Right cardiac atrium (tissue), 5 donors: ENCODE results near the gene LHX3. TPM values are rescaled to one million over a fixed set of nuclear protein-coding genes. Genes with fewer than 3 reads are reported as not detected.

Source experiments
- ATAC-seq, 2 donors: fragments of 200-7000 bp; cut with Tn5 transposase; one replicate each; pipeline versions ENCODE4 v1.8.0 to v1.9.1; 2020; ENCODE audit warnings: moderate library complexity in 2 of 2, mild to moderate bottlenecking in 1 of 2
- DNase-seq, 3 donors: peaks; one replicate each; pipeline ENCODE4 v3.0.0-alpha.2; 2020
- H3K27ac ChIP-seq: one replicate; pipeline ENCODE4 v1.5.1; 2013; ENCODE audit warnings: mild to moderate bottlenecking, low read length, control low read depth, moderate library complexity
- H3K27me3 ChIP-seq: one replicate; pipeline ENCODE4 v1.6.1; 2013; ENCODE audit not compliant: control insufficient read depth, insufficient read depth
- H3K4me1 ChIP-seq: one replicate; pipeline ENCODE4 v1.6.1; 2013; ENCODE audit warnings: low read length; ENCODE audit not compliant: control insufficient read depth, insufficient read depth
- H3K4me3 ChIP-seq: one replicate; pipeline ENCODE4 v1.5.1; 2013; ENCODE audit warnings: low read length, control low read depth
- H3K9me3 ChIP-seq: one replicate; pipeline ENCODE4 v1.6.1; 2013; ENCODE audit warnings: low read length; ENCODE audit not compliant: control insufficient read depth
- WGBS: extraction: QIAGEN DNeasy Blood & Tissue Kit; methylation state at CpG from one replicate; pipeline ENCODE4 v1.1.7; 2013; 5-methylcytosine and 5-hydroxymethylcytosine counted together
- intact Hi-C, 4 donors: fragments of 100-400 bp; cut with DNase I; formaldehyde crosslinking; loops; one replicate each; pipeline versions ENCODE4 v1.11.0 to v1.14.0; 2022 to 2023
- polyA plus RNA-seq: library from polyadenylated mRNA; stranded (reverse); fragments of 200-250 nt; gene quantifications from one replicate; pipeline ENCODE4 v1.2.3, GENCODE V29; 2013
- total RNA-seq, 4 donors: library from RNA; stranded (reverse); fragmentation: NEBNext Ultra II Directional; extraction: Animal tissue kit (Norgen Biotek cat#: 25700); gene quantifications; one replicate each; pipeline ENCODE4 v1.2.1, GENCODE V29; 2021
- donor health status: healthy with polysubstance abuse.
- donor health status: DM: no; HTN: yes; CAD: no.
- donor health status: DM: no; HTN: no; CAD: no.
- donor health status: DM: no; HTN: yes; CAD: no; lungs with severe emphysema.
- donor health status: DM: yes; HTN: yes; CAD: no.

The LHX3 gene
- total and polyA plus RNA-seq, 5 donors, result not detected

DNA sequence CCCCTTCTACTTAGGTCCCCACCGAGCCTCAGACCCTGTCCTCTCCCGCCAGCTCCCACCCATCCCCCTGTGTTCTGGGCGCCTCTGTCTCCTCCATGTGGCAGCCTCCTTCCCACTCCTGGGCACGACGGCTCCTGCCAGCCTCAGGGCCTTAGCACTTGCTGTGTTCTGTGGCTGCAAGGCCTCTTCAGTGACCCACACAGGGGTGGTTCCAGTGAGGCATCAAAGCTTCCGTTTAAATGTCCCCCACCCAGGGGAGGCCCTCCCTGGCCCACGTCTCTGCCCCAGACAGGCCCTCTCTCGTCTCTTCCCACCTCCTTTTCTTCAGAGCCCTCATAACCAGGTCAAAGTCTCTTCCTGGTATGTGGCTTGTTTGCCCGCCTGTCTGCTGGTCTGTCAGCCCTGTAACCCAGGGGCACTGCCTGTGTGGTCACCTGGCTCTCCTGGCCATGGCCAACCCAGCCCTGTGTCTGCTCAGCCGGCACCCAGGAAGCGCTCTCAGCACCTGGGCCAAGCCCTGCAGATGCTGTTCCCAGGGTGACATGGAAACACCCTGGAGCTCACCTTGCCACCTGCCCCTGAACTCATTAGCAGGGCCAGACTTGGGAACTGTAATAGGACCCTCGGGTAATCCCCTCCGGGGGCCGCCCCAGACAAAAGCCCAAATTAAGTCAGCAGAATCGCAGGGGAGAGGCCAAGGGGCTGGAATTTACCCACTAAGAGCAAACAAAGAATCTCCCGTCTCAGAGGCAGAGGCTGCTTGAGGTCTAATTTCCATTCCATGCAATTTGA lies 33.7 kb downstream of the LHX3 start:
- ATAC-seq, result peak in 1 of 2 donors; percentile 15
- Histone ChIP-seq H3K4me3 (no peak overlapping the region), H3K27me3 (no peaks in the 10 kb centered on the region), H3K4me1 (no peaks in the 10 kb centered on the region), H3K27ac (no peak overlapping the region), H3K9me3 (no peaks in the 10 kb centered on the region)
- DNase-seq, result peak; percentile 2 to 25 (median 7)
- intact Hi-C loops, result loop anchor here in 2 of 4 donors (5.0 to 10.0 kb wide), 2 partner anchors 111 to 114 kb away; no protein-coding TSS in a partner anchor
- WGBS, result 48% methylated on average over 16 of the region's 16 CpGs

- Histone ChIP-seq H3K9me3 (no peaks in the 10 kb centered on the region), H3K27ac (no peak overlapping the region), H3K27me3 (no peaks in the 10 kb centered on the region), H3K4me3 (no peak overlapping the region), H3K4me1 (no peaks in the 10 kb centered on the region)
- 46% methylated on average over 28 of the region's 28 CpGs for WGBS
- ATAC-seq (peak; percentile 10 to 58), DNase-seq (peak; percentile 11 to 69 (median 56))
- intact Hi-C loops, result loop anchor here in 2 of 4 donors (5.0 to 10.0 kb wide), 2 partner anchors 112 to 115 kb away; no protein-coding TSS in a partner anchor
These were observed 34.7 kb downstream of the LHX3 start for GRCh38 chr9:136170006-136170901.

DNA sequence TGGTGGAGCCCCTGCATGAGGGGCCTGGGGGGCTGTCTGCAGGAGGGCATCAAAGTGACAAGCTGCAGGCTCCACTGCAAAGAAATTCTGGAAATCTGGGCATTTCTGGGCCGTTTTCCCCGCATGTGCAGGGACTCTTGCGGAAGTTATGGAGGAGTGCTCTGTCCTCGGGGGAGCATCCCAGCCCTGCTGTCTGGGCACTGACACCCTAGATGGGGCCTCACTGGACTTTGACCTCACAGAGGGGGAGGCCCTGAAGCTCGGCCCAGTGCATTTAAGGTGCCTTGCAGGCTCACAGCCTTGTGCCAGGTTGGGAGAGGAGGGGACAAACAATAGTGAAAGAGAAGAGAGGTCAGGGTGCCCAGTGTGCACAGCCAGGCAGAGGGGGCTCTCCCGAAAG lies 35.4 kb downstream of the LHX3 start:
- DNase-seq, result peak in 2 of 3 donors; percentile 25 to 30
- H3K9me3 ChIP-seq, result no peaks in the 10 kb centered on the region
- intact Hi-C loops, result no loop called here
- ATAC-seq, result no peak
- no peak overlapping the region for H3K27ac ChIP-seq
- H3K27me3 ChIP-seq, result no peaks in the 10 kb centered on the region
- H3K4me3 ChIP-seq, result no peak overlapping the region
- H3K4me1 ChIP-seq, result no peaks in the 10 kb centered on the region
- 70% methylated on average over 6 of the region's 6 CpGs for WGBS

- no peak for ATAC-seq
- no peak for DNase-seq
- Histone ChIP-seq H3K27ac (no peak overlapping the region), H3K4me1 (no peaks in the 10 kb centered on the region), H3K4me3 (no peak overlapping the region), H3K9me3 (no peaks in the 10 kb centered on the region), H3K27me3 (no peaks in the 10 kb centered on the region)
- intact Hi-C loops, result no loop called here
- 85% methylated on average over 1 of the region's 1 CpG for WGBS
These were observed 41.6 kb downstream of the LHX3 start for GRCh38 chr9:136163248-136163850.

DNA sequence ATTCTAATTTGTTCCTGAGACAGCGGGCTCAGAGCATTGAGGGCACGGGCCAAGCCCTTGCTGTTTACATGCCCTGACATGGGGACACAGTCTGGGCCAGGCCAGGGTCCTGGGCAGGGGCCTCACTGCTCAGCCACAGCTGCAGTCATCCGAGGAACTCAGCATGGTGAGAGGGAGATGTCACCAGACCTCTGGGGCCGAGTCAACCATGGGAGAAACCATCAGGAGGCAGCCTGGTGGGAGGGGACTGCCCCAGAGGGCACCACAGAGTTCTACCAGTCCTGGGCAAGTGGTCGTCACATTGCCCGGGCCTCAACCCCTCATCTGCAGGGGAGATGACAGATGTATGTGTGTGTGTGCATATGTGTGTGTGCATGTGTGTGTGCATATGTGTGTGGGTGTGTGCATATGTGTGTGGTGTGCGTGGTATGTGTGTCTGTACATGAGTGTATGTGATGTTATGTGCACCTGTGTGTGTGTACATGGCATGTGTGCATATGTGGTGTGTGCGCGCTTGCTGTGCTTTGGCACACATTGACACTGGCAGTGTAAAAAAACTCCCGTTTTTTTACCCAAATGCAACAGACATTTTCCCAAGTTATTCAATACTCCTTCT lies 43.8 kb downstream of the LHX3 start:
- WGBS, result 76% methylated on average over 10 of the region's 10 CpGs
- Histone ChIP-seq H3K9me3 (no peaks in the 10 kb centered on the region), H3K4me1 (no peaks in the 10 kb centered on the region), H3K27me3 (no peaks in the 10 kb centered on the region), H3K4me3 (no peak overlapping the region), H3K27ac (no peak overlapping the region)
- DNase-seq (peak; percentile 2 to 23 (median 14)), ATAC-seq (no peak)
- intact Hi-C loops, result no loop called here

GRCh38 chr9:136160381-136160841 lies 44.5 kb downstream of the LHX3 start:
- DNase-seq, result peak in 2 of 3 donors; percentile 6 to 28
- Histone ChIP-seq H3K4me3 (no peak overlapping the region), H3K27me3 (no peaks in the 10 kb centered on the region), H3K9me3 (no peaks in the 10 kb centered on the region), H3K4me1 (no peaks in the 10 kb centered on the region), H3K27ac (no peak overlapping the region)
- WGBS, result 72% methylated on average over 12 of the region's 12 CpGs
- intact Hi-C loops, result no loop called here
- no peak for ATAC-seq

GRCh38 chr9:136159851-136160250 lies 45.1 kb downstream of the LHX3 start:
- 87% methylated on average over 16 of the region's 16 CpGs for WGBS
- ATAC-seq, result no peak
- Histone ChIP-seq H3K4me3 (no peak overlapping the region), H3K27me3 (no peaks in the 10 kb centered on the region), H3K27ac (no peak overlapping the region), H3K4me1 (no peaks in the 10 kb centered on the region), H3K9me3 (no peaks in the 10 kb centered on the region)
- DNase-seq, result peak in 2 of 3 donors; percentile 2 to 10
- intact Hi-C loops, result no loop called here

GRCh38 chr9:136157477-136158265 lies 47.3 kb downstream of the LHX3 start:
- WGBS, result 41% methylated on average over 20 of the region's 20 CpGs

DNA sequence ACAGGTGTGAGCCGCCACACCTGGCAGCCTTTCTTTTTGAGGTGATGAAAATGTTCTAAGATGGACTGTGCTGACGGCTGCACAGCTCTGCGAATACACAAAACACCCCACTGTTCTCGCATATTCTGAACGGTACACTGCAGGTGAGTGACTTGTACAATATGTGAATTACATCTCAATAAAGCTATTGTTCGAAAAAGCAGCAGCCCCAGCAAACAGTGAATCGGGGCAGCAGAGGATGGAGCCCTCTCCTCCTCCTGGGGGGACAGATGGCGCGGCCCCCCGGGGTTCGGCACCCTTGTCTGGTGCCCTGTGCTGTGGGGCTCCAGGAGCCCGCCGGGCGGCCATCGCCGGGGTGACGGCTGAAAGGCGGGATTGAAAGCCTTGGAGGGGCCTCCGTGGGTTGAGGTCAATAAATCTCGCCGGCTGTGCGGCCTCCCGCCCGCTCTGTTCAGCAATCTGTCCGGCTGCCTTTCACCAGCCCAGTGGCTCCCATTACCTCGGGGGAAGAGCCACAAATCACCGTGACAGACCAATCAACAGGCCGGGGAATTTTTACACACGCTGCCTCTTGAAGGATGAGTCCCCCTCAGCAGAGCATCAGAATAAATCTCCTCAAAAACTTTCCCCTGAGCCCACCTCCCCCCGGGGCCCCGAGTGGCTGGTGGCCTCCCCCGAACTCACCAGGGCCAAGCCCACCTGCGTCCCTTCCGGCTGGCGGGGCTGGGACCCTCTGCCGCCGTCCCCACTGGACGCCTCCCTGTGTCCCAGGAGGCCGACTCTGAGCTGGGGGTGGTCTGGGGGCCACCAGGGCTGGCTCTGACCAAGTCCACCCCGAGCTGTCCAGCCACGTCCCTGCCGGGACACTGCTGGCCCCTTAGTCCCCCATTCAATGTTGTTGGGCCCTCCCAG lies 48.5 kb downstream of the LHX3 start:
- DNase-seq (peak; percentile 9 to 33 (median 28)), ATAC-seq (no peak)
- WGBS, result 72% methylated on average over 42 of the region's 42 CpGs
- no peak overlapping the region for H3K4me3 ChIP-seq
- H3K4me1 ChIP-seq, result no peaks in the 10 kb centered on the region
- no peaks in the 10 kb centered on the region for H3K27me3 ChIP-seq
- no peaks in the 10 kb centered on the region for H3K9me3 ChIP-seq
- intact Hi-C loops, result no loop called here
- H3K27ac ChIP-seq, result no peak overlapping the region

More at GRCh38 chr9:136157477-136158265, 47.3 kb downstream of the LHX3 start:
- Histone ChIP-seq H3K27ac (no peak overlapping the region), H3K9me3 (no peaks in the 10 kb centered on the region), H3K27me3 (no peaks in the 10 kb centered on the region), H3K4me1 (no peaks in the 10 kb centered on the region), H3K4me3 (no peak overlapping the region)
- DNase-seq, result peak; percentile 20 to 60 (median 29)
- ATAC-seq, result peak; percentile 20 to 89
- intact Hi-C loops, result no loop called here
